WTC11 (cell line): ENCODE measurements around the gene TRA2A. TPM values are rescaled to one million over a fixed set of nuclear protein-coding genes. Genes with fewer than 3 reads are reported as not detected.

Experiments used
- ATF3 ChIP-seq: sonication (generic); formaldehyde crosslinking; conservative IDR thresholded peaks from 2 replicates; pipeline ENCODE4 v1.8.1; 2022; ENCODE audit warnings: mild to moderate bottlenecking, missing genetic modification reagents
- CTCF ChIP-seq: fragments of 200-600 bp; IDR thresholded peaks from 2 replicates; pipeline ENCODE4 v1.8.0; 2022; ENCODE audit warnings: antibody characterized with exemption
- FOXP1 ChIP-seq: sonication (generic); formaldehyde crosslinking; IDR thresholded peaks from 2 replicates; pipeline ENCODE4 v1.8.0; 2022; ENCODE audit warnings: missing genetic modification reagents, mild to moderate bottlenecking, moderate library complexity, borderline replicate concordance
- STAT6 ChIP-seq: sonication (generic); formaldehyde crosslinking; conservative IDR thresholded peaks from 2 replicates; pipeline ENCODE4 v1.8.1; 2023; ENCODE audit warnings: mild to moderate bottlenecking, low read depth, missing genetic modification reagents, moderate library complexity
- ZBTB21 ChIP-seq: sonication (generic); formaldehyde crosslinking; IDR thresholded peaks from 2 replicates; pipeline ENCODE4 v1.8.1; 2023; ENCODE audit warnings: mild to moderate bottlenecking, missing genetic modification reagents, borderline replicate concordance
- total RNA-seq: library from RNA; stranded (reverse); gene quantifications from 3 replicates; pipeline ENCODE4 v1.2.3, GENCODE V29; 2021

TRA2A gene
- total RNA-seq, 1 experiment from 2014 or later, result 110 TPM

GRCh38 chr7:23454881-23455526 is 76.8 kb downstream of the TRA2A start (continued):
- TF ChIP-seq CTCF (no peak), FOXP1 (no peak), STAT6 (CRISPR knock-in tag) (no peak), ATF3 (CRISPR knock-in tag) (no peak), ZBTB21 (CRISPR knock-in tag) (no peak)

Other genes starting within 250 kb of the TRA2A start
- 75.2 to 81.5 TPM (median 81.4 TPM) in 3 replicates for gene MALSU1, start 232.6 kb downstream of the TRA2A start, total RNA-seq
- gene IGF2BP3, start 61.5 kb downstream of the TRA2A start, total RNA-seq, result 129 to 165 TPM (median 164 TPM) in 3 replicates
- gene CCDC126, start 65.4 kb upstream of the TRA2A start, total RNA-seq, result 3.3 to 5.1 TPM (median 3.8 TPM) in 3 replicates
- 22.6 to 24.9 TPM (median 23.3 TPM) in 3 replicates for gene FAM221A, start 148.2 kb upstream of the TRA2A start, total RNA-seq
- gene STK31, start 178.2 kb upstream of the TRA2A start, total RNA-seq, result 0.21 to 0.42 TPM (median 0.30 TPM) in 3 replicates